ENCODE results near the gene SH3D19. TPM values are rescaled to one million over a fixed set of nuclear protein-coding genes. Genes with fewer than 3 reads are reported as not detected.

The SH3D19 gene
- total and polyA plus RNA-seq, 8 donors: 52.9 to 114 (median 59.2) TPM

- Histone ChIP-seq H3K4me3 (no peak overlapping the region), H3K27ac (no peak overlapping the region), H3K4me1 (no peaks in the 10 kb centered on the region), H3K27me3 (no peaks in the 10 kb centered on the region), H3K36me3 (no peaks in the 10 kb centered on the region), H3K9me3 (no peaks in the 10 kb centered on the region)
- ATAC-seq (no peak), DNase-seq (no peak)
- TF ChIP-seq CTCF (IDR thresholded peaks at IDR 0.05): no peak
- intact Hi-C loops (cut with DNase I): no loop called here
These were observed 22.3 kb upstream of the SH3D19 start for GRCh38 chr4:151347490-151348235.

- H3K4me3 ChIP-seq: no peak overlapping the region
- intact Hi-C loops (cut with DNase I): no loop called here
- no peaks in the 10 kb centered on the region for H3K27me3 ChIP-seq
- ATAC-seq (no peak), DNase-seq (no peak)
- H3K27ac ChIP-seq: no peak overlapping the region
- H3K4me1 ChIP-seq: no peaks in the 10 kb centered on the region
- no peaks in the 10 kb centered on the region for H3K9me3 ChIP-seq
- H3K36me3 ChIP-seq: no peaks in the 10 kb centered on the region
- TF ChIP-seq CTCF (IDR thresholded peaks at IDR 0.05): no peak
These were observed 19.5 kb upstream of the SH3D19 start for GRCh38 chr4:151344948-151345347.

GRCh38 chr4:151340751-151341385, 15.5 kb upstream of the SH3D19 start:
- ATAC-seq: no peak
- H3K4me1 ChIP-seq: no peaks in the 10 kb centered on the region
- TF ChIP-seq CTCF (IDR thresholded peaks at IDR 0.05): no peak
- intact Hi-C loops (cut with DNase I): no loop called here
- no peaks in the 10 kb centered on the region for H3K9me3 ChIP-seq
- no peak overlapping the region for H3K27ac ChIP-seq
- DNase-seq: no peak
- H3K27me3 ChIP-seq: no peaks in the 10 kb centered on the region
- H3K4me3 ChIP-seq: no peak overlapping the region
- H3K36me3 ChIP-seq: no peaks in the 10 kb centered on the region

- Histone ChIP-seq H3K4me1 (no peaks in the 10 kb centered on the region), H3K4me3 (no peak overlapping the region), H3K27ac (no peak overlapping the region), H3K9me3 (no peaks in the 10 kb centered on the region), H3K36me3 (no peaks in the 10 kb centered on the region), H3K27me3 (no peaks in the 10 kb centered on the region)
- TF ChIP-seq CTCF (IDR thresholded peaks at IDR 0.05): no peak
- DNase-seq (no peak), ATAC-seq (no peak)
- intact Hi-C loops (cut with DNase I): no loop called here
These were observed 14.1 kb upstream of the SH3D19 start for GRCh38 chr4:151339467-151339866.

GRCh38 chr4:151331276-151332042, 6.1 kb upstream of the SH3D19 start:
- ATAC-seq (no peak), DNase-seq (no peak)
- no peak overlapping the region for H3K27ac ChIP-seq
- no peak for TF ChIP-seq CTCF (IDR thresholded peaks at IDR 0.05)
- peaks cover 0 to 5% of the 10 kb centered on the region in 2 donors for H3K27me3 ChIP-seq
- H3K36me3 ChIP-seq: no peaks in the 10 kb centered on the region
- H3K4me1 ChIP-seq: no peaks in the 10 kb centered on the region
- intact Hi-C loops (cut with DNase I): no loop called here
- no peaks in the 10 kb centered on the region for H3K9me3 ChIP-seq
- H3K4me3 ChIP-seq: no peak overlapping the region
